ENCODE data around the gene SGO2.
"Not testable (repeated sequence)": the region's sequence is repeated elsewhere in the genome, so short reads cannot be mapped to it uniquely, and the experiment has no call there.

The SGO2 gene

DNA sequence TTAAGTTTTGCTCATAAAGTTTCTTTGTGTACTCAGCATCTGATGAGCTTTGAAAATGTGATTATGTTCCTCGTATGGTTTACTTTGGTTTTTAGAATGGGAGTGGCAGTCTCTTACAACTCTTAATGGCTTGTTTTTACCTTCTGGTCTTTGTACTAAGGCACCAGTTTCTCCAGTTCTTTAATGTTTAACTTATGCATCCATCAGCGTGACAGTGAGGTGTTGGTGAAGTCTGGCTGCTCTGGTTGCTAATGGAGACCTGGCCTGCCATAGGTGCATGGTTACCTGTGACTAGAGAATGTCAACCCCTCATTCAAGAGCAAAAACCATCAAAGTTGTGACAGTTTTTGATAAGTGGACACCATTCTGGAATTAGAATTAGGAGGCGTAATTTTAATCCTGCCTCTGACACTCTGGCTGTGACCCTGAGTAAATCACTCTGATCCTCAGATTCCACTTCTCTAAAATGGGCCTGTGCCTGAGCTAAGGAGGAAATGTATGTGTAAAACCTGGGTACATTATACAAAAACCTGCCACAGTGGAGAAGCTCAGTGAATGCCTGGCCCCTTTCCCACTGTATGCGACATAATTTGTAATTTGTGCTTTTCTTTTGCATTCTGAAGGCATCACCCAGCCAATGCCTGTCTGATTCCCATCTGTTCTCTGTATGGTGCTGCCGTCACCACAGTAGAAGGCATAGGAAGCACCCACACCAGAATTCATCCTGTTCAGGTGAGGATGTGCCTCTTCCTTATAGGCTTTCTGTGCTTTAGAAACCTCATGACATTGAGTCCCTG is 71.0 kb downstream of the SGO2 start:
- DNase-seq: no peak

GRCh38 chr2:200599206-200599605 is 73.2 kb downstream of the SGO2 start:
- no peak for DNase-seq

GRCh38 chr2:200600549-200601225 is 74.7 kb downstream of the SGO2 start:
- no peak for DNase-seq

DNA sequence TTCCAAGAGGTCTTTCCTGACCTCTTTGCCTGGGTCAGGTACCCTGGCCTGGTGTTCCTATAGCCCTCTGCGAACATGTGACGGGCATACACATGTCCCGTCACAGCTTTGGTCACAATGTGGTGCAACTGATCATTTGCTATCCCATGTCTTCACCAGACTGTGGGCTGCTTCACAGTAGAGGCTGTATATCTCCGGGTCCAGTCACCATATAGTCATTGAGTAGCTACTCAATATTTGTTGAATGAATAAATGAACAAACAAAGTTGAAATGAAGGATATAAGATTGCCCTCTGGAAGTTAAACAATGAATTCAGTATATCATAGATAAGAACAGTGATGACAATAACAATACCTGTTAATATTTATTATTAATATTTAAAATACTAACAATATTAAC is 76.6 kb downstream of the SGO2 start:
- no peak for DNase-seq

DNA sequence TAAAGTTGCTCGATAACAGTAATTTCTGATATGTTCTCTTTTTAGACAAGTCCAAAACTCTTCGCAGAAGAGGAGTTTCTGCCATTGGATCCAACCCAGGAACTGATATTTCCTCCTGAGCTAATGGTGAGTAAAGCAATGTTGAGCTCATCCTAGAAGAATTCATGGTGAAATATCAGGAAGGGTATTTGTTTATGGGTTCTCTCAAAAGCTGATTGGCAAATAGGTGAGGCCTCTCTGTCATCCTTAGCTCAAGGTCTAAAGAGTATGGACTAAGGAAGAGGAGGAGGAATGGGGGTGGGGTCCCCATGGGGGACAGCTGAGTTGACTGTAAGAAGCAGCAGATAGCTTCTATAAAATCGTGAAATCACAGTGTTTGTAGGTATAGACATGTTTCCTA is 78.0 kb downstream of the SGO2 start:
- peak; percentile 74 for DNase-seq

DNA sequence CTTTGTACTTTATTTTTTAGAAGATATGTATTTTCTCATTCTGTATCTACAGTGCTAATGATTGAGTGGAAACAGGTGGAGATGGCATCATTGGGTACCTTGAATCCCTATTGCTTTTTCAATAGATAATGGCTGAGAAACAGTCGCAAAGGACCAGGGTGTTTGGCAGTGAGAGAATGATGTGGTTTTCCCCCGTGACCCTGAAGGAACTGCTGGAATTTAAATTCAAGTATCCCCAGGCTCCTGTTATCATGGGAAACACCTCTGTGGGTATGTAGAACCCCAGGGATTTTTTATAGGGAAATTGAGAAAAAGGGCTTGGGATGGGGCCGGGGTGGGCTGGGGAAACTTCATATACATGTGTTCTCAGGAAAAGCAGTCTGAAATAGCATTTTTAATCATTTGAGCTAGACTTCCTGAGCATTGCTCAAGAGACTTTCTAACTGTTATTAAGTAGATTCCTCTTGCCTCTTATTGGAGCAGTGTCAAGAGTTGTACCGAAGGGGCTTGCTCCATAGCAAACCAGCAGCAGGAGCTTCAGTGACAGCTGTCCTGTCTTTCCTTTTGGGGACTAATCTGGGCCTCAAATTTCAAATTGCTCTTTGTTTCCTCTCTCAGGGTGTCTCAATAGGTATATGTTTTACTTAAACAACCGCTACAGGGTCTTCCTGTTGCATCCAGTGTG is 78.7 kb downstream of the SGO2 start:
- no peak for DNase-seq

DNA sequence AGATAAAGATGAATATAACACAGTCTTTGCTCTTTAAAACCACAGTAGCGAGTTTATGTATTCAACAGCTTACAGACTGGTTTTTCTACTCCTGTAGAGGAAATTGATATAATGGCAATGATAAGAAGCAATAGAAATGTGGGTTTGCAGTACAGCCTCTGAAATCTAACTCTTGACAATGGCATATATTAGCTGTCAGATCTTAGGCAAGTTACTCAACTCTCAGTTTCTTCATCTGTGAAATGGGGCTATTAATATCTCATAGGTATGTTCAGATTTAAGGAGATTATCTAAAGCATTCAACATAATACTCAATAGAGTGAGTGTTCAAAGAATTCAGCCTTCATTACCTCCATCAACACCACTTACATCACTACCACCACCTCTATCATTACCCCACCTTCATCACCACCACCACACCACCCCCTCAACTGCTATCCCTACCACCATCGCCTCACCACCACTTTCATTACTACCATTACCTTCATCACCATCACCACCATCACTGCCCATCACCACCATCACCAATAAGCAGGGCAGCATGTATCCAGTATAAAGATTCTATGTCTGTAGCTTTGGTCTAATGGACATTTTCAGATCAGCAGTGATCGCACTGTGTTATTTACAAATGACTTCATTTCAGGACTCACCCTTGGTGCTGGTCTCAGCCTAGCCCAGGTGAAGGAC is 82.5 kb downstream of the SGO2 start:
- DNase-seq: no peak

DNA sequence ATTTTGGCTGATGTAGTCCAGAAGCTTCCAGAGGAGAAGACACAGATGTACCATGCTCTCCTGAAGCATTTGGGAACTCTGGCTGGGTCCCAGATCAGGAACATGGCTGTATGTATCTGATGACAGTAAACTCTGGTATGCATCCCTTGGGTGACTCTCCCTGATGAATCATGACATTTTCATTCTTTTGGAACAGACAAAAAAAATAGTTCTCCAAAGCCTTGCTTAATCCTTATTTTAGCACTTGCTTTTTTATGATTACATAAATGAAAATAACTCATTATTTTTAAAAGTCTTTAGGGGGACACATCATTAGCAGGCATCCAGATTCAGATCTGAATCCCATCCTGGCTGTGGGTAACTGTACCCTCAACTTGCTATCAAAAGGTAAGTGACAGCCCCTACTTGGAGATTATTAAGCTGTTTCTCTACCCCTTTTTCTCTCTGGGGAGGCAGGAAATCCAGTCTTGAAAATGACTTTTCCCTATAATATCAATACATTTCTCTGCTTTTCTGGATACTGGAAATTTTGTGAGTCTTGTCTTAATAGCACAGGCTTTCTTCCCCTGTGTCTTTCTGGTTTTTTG is 83.1 kb downstream of the SGO2 start:
- DNase-seq: peak; percentile 94

DNA sequence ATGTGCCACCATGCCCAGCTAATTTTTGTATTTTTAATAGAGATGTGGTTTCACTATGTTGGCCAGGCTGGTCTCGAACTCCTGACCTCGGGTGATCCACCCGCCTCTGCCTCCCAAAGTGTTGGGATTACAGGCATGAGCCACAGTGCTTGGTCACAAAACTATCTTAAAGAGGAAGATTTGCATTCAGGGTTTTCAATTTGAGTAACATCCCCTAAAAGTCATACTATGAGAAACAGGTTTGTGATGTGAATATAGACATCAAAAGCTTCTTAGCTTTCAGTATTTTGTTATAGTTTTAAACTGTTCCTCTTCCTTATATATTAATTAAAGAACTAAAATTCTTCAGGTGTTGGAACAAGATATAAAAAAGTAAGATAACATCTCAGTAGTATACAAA is 84.2 kb downstream of the SGO2 start:
- DNase-seq: not testable (repeated sequence)

DNA sequence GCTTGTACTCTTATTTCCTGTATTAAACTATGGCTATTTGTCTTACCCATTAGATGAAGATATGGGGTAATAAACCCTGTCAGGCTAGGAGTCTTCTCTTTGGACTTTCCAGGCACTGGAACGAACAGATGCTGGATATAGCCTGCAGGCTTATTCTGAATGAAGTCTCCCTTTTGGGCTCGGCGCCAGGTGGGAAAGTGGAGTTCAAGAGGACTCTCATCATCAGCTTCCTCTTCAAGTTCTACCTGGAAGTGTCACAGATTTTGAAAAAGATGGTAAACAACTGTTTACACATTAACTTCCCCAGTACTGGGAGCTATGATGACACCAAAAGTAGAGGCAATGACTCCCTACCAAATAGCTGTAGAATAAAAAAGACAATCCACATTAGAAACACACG is 87.7 kb downstream of the SGO2 start:
- DNase-seq: no peak

GRCh38 chr2:200614249-200614648 is 88.2 kb downstream of the SGO2 start:
- DNase-seq: no peak

- DNase-seq: peak; percentile 79
Measured at GRCh38 chr2:200615247-200615646, 89.2 kb downstream of the SGO2 start.

GRCh38 chr2:200616193-200616592 is 90.2 kb downstream of the SGO2 start:
- no peak for DNase-seq

DNA sequence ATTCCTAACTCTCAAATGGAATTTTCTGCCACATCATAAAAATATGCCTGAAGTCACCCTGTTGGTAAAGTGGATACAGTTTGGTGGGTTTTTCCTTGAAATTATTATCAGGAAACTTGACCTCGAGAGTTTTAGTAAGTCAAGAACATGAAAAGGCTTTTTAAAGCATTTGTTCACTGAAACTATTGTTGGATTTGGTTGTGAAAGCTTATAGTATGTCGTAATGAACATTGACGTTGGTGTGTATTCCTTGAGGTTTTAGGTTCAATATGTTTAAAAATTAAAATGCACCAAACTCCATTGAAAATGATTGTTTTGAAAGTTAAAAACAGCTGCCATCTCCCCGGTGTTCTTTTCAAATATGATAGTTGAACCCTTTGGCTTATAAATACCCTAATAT is 90.6 kb downstream of the SGO2 start:
- no peak for DNase-seq

- DNase-seq: peak; percentile 61
Measured at GRCh38 chr2:200617156-200618053, 91.4 kb downstream of the SGO2 start.

DNA sequence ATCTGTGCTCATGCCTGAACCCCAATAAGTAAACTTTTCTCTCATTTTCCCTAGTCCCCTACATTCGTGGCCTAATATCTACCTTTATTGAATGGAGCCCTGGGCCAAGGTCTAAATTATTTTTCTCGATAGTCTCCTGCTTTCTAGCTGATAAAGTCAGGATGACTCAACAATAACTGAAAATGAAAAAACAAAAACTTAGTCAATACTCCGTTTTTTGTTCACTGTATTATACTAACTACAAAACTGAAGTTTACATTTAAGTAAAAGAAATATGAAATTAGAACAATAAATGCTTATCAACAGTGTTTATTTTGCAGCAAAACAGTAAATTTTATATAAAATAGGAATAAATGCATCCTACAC is 92.0 kb downstream of the SGO2 start:
- DNase-seq: no peak

GRCh38 chr2:200618590-200619021 is 92.6 kb downstream of the SGO2 start:
- peak; percentile 88 for DNase-seq

GRCh38 chr2:200619279-200619678 is 93.3 kb downstream of the SGO2 start:
- DNase-seq: peak; percentile 54

GRCh38 chr2:200620606-200621390 is 94.8 kb downstream of the SGO2 start:
- DNase-seq: no peak

DNA sequence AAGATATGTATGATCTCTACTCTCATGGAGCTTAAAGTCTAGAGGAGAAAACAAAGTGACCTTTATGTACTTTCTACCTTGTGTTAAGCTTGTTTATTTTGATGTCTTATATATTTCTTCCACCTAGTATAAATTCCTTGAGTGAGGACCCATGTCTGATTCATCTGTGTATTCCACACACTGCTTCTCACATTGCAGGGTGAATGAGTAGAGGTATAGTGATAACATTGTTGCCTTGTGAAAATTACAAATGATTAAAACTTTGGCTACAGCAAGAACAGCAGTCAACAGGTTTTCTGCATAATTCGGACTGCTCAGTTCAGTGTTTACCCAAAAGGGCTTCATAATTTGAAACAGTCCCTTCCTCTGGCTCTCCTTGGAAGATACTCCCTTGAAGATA is 96.1 kb downstream of the SGO2 start:
- no peak for DNase-seq

GRCh38 chr2:200624026-200624425 is 98.0 kb downstream of the SGO2 start:
- no peak for DNase-seq
